A549 (cell line): ENCODE measurements around the gene PLA2G5. TPM values are rescaled to one million over a fixed set of nuclear protein-coding genes. Genes with fewer than 3 reads are reported as not detected.

Experiments
- ATAC-seq, 2 experiments: fragments of 200-7000 bp in 1 of 2; fragments of >200 bp in 1 of 2; cut with Nextera tagmentation in 1 of 2; cut with Tn5 transposase in 1 of 2; 3 replicates each; pipeline versions ENCODE4 v1.8.0 to v1.9.1; 2018 to 2020; ENCODE audit warnings: mild to moderate bottlenecking in 1 of 2, moderate library complexity in 1 of 2
- CTCF ChIA-PET: fragments of 300-600 bp; sonication (Branson Sonifier 250); formaldehyde crosslinking; extraction: SDS; loops from one replicate; lab custom pipeline; 2021; ENCODE audit warnings: antibody characterized with exemption, inconsistent platforms; lab: Yijun Ruan, JAX
- POLR2A ChIA-PET: fragments of 350-600 bp; formaldehyde crosslinking; extraction: SDS; loops from one replicate; lab custom pipeline; 2021; ENCODE audit warnings: antibody characterized with exemption, inconsistent platforms; lab: Yijun Ruan, JAX
- DNase-seq, 2 experiments: peaks; one replicate each; pipeline versions ENCODE4 v3.0.0 to v3.0.0-alpha.2; 2011 to 2016; ENCODE audit warnings: low read depth in 1 of 2, low spot score in 1 of 2
- FAIRE-seq: peaks from 2 replicates; lab custom pipeline; 2011; peaks lifted over from hg19 to GRCh38; lab: Jason Lieb, UNC
- H3K27ac ChIP-seq, 2 experiments: fragments of >200 bp; sonication (Bioruptor Twin); formaldehyde crosslinking; 3 replicates each; pipeline ENCODE4 v1.5.1; 2016 to 2017
- H3K4me1 ChIP-seq: fragments of >200 bp; sonication (Bioruptor Twin); formaldehyde crosslinking; 3 replicates; pipeline ENCODE4 v1.6.1; 2016
- H3K4me2 ChIP-seq: fragments of >200 bp; sonication (Bioruptor Twin); formaldehyde crosslinking; 3 replicates; pipeline ENCODE4 v1.6.1; 2016
- H3K4me3 ChIP-seq: fragments of >200 bp; sonication (Bioruptor Twin); formaldehyde crosslinking; 3 replicates; pipeline ENCODE4 v1.5.1; 2016
- H3K9me3 ChIP-seq: fragments of >200 bp; sonication (Bioruptor Twin); formaldehyde crosslinking; 3 replicates; pipeline ENCODE4 v1.6.1; 2016
- BHLHE40 ChIP-seq: IDR thresholded peaks from 2 replicates; pipeline ENCODE4 v1.6.1; 2012; ENCODE audit warnings: low read depth, low read length, inconsistent platforms
- CBX2 ChIP-seq: fragments of 200-600 bp; sonication (generic); IDR thresholded peaks from 2 replicates; pipeline ENCODE4 v1.6.1; 2016; ENCODE audit warnings: low read depth, mild to moderate bottlenecking, borderline replicate concordance
- CHD2 ChIP-seq: fragments of 150-350 bp; IDR thresholded peaks from 2 replicates; pipeline ENCODE4 v1.6.1; 2014; ENCODE audit warnings: low read length; ENCODE audit not compliant: partially characterized antibody
- EHF ChIP-seq: fragments of 250-450 bp; sonication (Bioruptor Pico); IDR thresholded peaks from 2 replicates; pipeline ENCODE4 v1.5.0; 2020; ENCODE audit warnings: mild to moderate bottlenecking
- EHMT2 ChIP-seq: fragments of 200-600 bp; sonication (generic); IDR thresholded peaks from 2 replicates; pipeline ENCODE4 v1.6.1; 2016; ENCODE audit warnings: antibody characterized with exemption, low read depth, mild to moderate bottlenecking, moderate library complexity
- EP300 ChIP-seq, 2 experiments: fragments of >200 bp; sonication (Bioruptor Twin); formaldehyde crosslinking; IDR thresholded peaks; 2 replicates in 1 of 2; 3 replicates in 1 of 2; pipeline ENCODE4 v1.6.1; 2016 to 2017
- ESRRA ChIP-seq: fragments of 150-350 bp; IDR thresholded peaks from 2 replicates; pipeline ENCODE4 v1.6.1; 2014; ENCODE audit warnings: mild to moderate bottlenecking, low read length, borderline replicate concordance
- FOSL2 ChIP-seq, 2 experiments: fragments of 450-650 bp in 1 of 2; fragments of >200 bp in 1 of 2; sonication (Bioruptor Twin) in 1 of 2; formaldehyde crosslinking; IDR thresholded peaks; 2 replicates each; pipeline versions ENCODE4 v1.5.0 to v1.6.1; 2016 to 2020; ENCODE audit warnings: mild to moderate bottlenecking in 1 of 2, moderate library complexity in 1 of 2
- HOXA7 ChIP-seq: fragments of 250-450 bp; sonication (Bioruptor Pico); IDR thresholded peaks from 2 replicates; pipeline ENCODE4 v1.5.0; 2020; ENCODE audit warnings: mild to moderate bottlenecking, moderate library complexity
- HOXB13 ChIP-seq: fragments of 250-450 bp; sonication (Bioruptor Pico); IDR thresholded peaks from 2 replicates; pipeline ENCODE4 v1.5.0; 2020; ENCODE audit warnings: low read depth, mild to moderate bottlenecking, moderate library complexity
- KDM5A ChIP-seq: fragments of 200-600 bp; sonication (generic); IDR thresholded peaks from 2 replicates; pipeline ENCODE4 v1.6.1; 2016; ENCODE audit warnings: antibody characterized with exemption, mild to moderate bottlenecking
- MAZ ChIP-seq: fragments of 150-350 bp; IDR thresholded peaks from 2 replicates; pipeline ENCODE4 v1.6.1; 2014; ENCODE audit warnings: antibody characterized with exemption, low read depth, low read length, borderline replicate concordance
- MYC ChIP-seq: IDR thresholded peaks from 2 replicates; pipeline ENCODE4 v1.6.1; 2012; ENCODE audit warnings: mild to moderate bottlenecking, inconsistent platforms, low read length, improper control_type of control experiment, borderline replicate concordance
- NFE2L2 ChIP-seq: fragments of 150-350 bp; conservative IDR thresholded peaks from 2 replicates; pipeline ENCODE4 v1.6.1; 2014; ENCODE audit warnings: low read length
- NPAS2 ChIP-seq: fragments of 250-450 bp; sonication (Bioruptor Pico); IDR thresholded peaks from 2 replicates; pipeline ENCODE4 v1.8.0; 2022; ENCODE audit warnings: mild to moderate bottlenecking, moderate library complexity, borderline replicate concordance
- NR3C1 ChIP-seq: fragments of >200 bp; sonication (Bioruptor Twin); formaldehyde crosslinking; IDR thresholded peaks from 3 replicates; pipeline ENCODE4 v1.6.1; 2017
- RAD21 ChIP-seq, 2 experiments: fragments of >200 bp in 1 of 2; sonication (Bioruptor Twin) in 1 of 2; formaldehyde crosslinking in 1 of 2; IDR thresholded peaks in 1 of 2; conservative IDR thresholded peaks in 1 of 2; 2 replicates in 1 of 2; 3 replicates in 1 of 2; pipeline ENCODE4 v1.6.1; 2012 to 2018; ENCODE audit warnings: inconsistent platforms in 1 of 2
- RARB ChIP-seq: fragments of 250-450 bp; sonication (Bioruptor Pico); IDR thresholded peaks from 2 replicates; pipeline ENCODE4 v1.8.0; 2021; ENCODE audit warnings: mild to moderate bottlenecking, moderate library complexity
- RCOR1 ChIP-seq: fragments of 150-350 bp; IDR thresholded peaks from 2 replicates; pipeline ENCODE4 v1.6.1; 2014; ENCODE audit warnings: antibody characterized with exemption, low read length, low read depth
- RFX5 ChIP-seq: fragments of 450-650 bp; IDR thresholded peaks from 2 replicates; pipeline ENCODE4 v1.7.1; 2014; ENCODE audit warnings: antibody characterized with exemption, mild to moderate bottlenecking, moderate library complexity
- SMC3 ChIP-seq: fragments of >200 bp; sonication (Bioruptor Twin); formaldehyde crosslinking; IDR thresholded peaks from 3 replicates; pipeline ENCODE4 v1.6.1; 2018; ENCODE audit warnings: inconsistent platforms
- SREBF2 ChIP-seq: fragments of 450-650 bp; IDR thresholded peaks from 2 replicates; pipeline ENCODE4 v1.6.1; 2014; ENCODE audit warnings: mild to moderate bottlenecking, moderate library complexity
- ZC3H11A ChIP-seq: fragments of 450-650 bp; IDR thresholded peaks from 2 replicates; pipeline ENCODE4 v1.6.1; 2014; ENCODE audit warnings: antibody characterized with exemption, mild to moderate bottlenecking
- ZSCAN20 ChIP-seq: fragments of 250-450 bp; sonication (Bioruptor Pico); IDR thresholded peaks from 2 replicates; pipeline ENCODE4 v1.8.0; 2022; ENCODE audit warnings: mild to moderate bottlenecking, moderate library complexity
- WGBS: methylation state at CpG from one replicate; pipeline ENCODE4 v1.1.6; 2017; ENCODE audit errors: missing lambda C conversion rate; 5-methylcytosine and 5-hydroxymethylcytosine counted together
- polyA plus RNA-seq, 4 experiments: library from polyadenylated mRNA; depleted of rRNA in 3 of 4; stranded (reverse); fragments of >200 nt; fragmentation: RNase III in 1 of 4; extraction: RNeasy Plus Mini Kit Qiagen cat#74134 plus additional on column Dnase treatment in 1 of 4; gene quantifications; 2 replicates in 3 of 4; 3 replicates in 1 of 4; pipeline ENCODE4 v1.2.3, GENCODE V29; 2011 to 2017
- TF ChIP-seq, protein P1 (sequence below): fragments of 450-650 bp; IDR thresholded peaks from 2 replicates; pipeline ENCODE4 v1.6.1; 2014; ENCODE audit warnings: antibody characterized with exemption
- TF ChIP-seq, protein P2 (sequence below): fragments of >200 bp; sonication (Bioruptor Twin); formaldehyde crosslinking; IDR thresholded peaks from 3 replicates; pipeline ENCODE4 v1.5.1; 2016
- TF ChIP-seq, protein P3 (sequence below): fragments of 250-450 bp; sonication (Bioruptor Pico); IDR thresholded peaks from 2 replicates; pipeline ENCODE4 v1.5.0; 2020; ENCODE audit warnings: low read depth, mild to moderate bottlenecking, moderate library complexity

Gene PLA2G5
- polyA plus RNA-seq, 2 of the 4 experiments (the other 2 are of a cell fraction), result not detected

DNA sequence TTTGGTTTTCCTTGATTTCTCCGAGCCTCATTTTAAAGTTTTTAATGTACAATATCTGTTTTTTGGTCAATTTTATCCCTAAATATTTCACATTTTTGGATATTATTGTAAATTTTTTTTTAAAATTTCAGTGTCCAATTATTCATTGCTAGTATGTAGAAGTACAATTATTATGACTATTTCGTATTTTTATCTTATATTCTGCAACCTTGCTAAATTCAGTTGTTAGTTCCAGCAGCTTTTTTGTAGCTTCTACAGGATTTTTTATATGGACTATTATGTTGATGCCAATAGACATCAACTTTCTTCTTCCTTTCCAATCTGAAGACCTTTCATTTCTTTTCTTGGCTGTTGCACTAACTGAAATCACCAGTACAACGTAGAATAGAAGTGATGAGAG is 65.0 kb downstream of the PLA2G5 start:
- ChIA-PET CTCF (no interaction called here), POLR2A (no interaction called here)
- H3K4me3 ChIP-seq, result no peak overlapping the region
- WGBS, result 49% methylated on average over 3 of the region's 3 CpGs
- no peak overlapping the region for H3K27ac ChIP-seq
- TF ChIP-seq SREBF2 (no peak), ESRRA (no peak), MAZ (no peak), EHF (CRISPR knock-in tag) (no peak), ZC3H11A (no peak), NPAS2 (CRISPR knock-in tag) (no peak), SMC3 (no peak), EHMT2 (no peak), HOXA7 (CRISPR knock-in tag) (no peak), RFX5 (no peak), NFE2L2 (no peak), MYC (no peak), RAD21 (conservative IDR thresholded peaks at IDR 0.05 in 1 of 2, IDR thresholded peaks at IDR 0.05 in 1 of 2) (no peak), KDM5A (no peak)
- TF ChIP-seq, protein P1, sequence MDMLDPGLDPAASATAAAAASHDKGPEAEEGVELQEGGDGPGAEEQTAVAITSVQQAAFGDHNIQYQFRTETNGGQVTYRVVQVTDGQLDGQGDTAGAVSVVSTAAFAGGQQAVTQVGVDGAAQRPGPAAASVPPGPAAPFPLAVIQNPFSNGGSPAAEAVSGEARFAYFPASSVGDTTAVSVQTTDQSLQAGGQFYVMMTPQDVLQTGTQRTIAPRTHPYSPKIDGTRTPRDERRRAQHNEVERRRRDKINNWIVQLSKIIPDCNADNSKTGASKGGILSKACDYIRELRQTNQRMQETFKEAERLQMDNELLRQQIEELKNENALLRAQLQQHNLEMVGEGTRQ, result no peak
- TF ChIP-seq, protein P2, sequence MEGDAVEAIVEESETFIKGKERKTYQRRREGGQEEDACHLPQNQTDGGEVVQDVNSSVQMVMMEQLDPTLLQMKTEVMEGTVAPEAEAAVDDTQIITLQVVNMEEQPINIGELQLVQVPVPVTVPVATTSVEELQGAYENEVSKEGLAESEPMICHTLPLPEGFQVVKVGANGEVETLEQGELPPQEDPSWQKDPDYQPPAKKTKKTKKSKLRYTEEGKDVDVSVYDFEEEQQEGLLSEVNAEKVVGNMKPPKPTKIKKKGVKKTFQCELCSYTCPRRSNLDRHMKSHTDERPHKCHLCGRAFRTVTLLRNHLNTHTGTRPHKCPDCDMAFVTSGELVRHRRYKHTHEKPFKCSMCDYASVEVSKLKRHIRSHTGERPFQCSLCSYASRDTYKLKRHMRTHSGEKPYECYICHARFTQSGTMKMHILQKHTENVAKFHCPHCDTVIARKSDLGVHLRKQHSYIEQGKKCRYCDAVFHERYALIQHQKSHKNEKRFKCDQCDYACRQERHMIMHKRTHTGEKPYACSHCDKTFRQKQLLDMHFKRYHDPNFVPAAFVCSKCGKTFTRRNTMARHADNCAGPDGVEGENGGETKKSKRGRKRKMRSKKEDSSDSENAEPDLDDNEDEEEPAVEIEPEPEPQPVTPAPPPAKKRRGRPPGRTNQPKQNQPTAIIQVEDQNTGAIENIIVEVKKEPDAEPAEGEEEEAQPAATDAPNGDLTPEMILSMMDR, result no peak
- H3K4me2 ChIP-seq, result no peak overlapping the region
- FAIRE-seq, result no peak
- no peaks in the 10 kb centered on the region for H3K9me3 ChIP-seq
- ATAC-seq, result no peak
- H3K4me1 ChIP-seq, result no peaks in the 10 kb centered on the region
- DNase-seq, result no peak

DNA sequence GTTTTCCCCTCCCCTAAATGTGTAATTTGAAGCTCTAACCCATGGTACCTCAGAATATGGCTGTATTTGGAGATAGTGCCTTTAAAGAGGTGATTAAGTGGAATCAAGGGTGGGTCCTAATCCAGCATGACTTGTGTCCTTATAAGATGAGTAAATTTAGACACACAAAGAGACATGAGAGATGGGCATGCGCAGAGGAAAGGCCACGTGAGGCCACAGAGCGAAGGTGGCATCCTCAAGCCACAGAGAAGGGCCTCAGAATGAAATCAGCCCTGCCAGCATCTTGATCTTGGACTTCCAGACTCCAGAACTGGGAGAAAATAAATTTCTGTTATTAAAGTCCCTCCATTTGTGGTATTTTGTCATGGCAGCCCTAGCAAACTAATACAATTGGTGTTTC is 66.3 kb downstream of the PLA2G5 start:
- DNase-seq, result no peak
- Histone ChIP-seq H3K9me3 (no peaks in the 10 kb centered on the region), H3K4me3 (no peak overlapping the region), H3K4me2 (no peak overlapping the region), H3K27ac (no peak overlapping the region), H3K4me1 (no peaks in the 10 kb centered on the region)
- ATAC-seq, result no peak
- POLR2A ChIA-PET, result no interaction called here
- no peak for FAIRE-seq
- WGBS, result 94% methylated on average over 3 of the region's 3 CpGs
- CTCF ChIA-PET, result no interaction called here
- no peak for TF ChIP-seq BHLHE40
- no peak for TF ChIP-seq SMC3
- no peak for TF ChIP-seq RAD21 (conservative IDR thresholded peaks at IDR 0.05 in 1 of 2, IDR thresholded peaks at IDR 0.05 in 1 of 2)
- no peak for TF ChIP-seq FOSL2 (IDR thresholded peaks at IDR 0.05)
- TF ChIP-seq FOSL2 (CRISPR knock-in tag; IDR thresholded peaks at IDR 0.05), result no peak
- no peak for TF ChIP-seq NFE2L2
- TF ChIP-seq CBX2, result no peak
- TF ChIP-seq KDM5A, result no peak
- no peak for TF ChIP-seq NR3C1
- TF ChIP-seq HOXB13, result no peak
- TF ChIP-seq ZSCAN20 (CRISPR knock-in tag), result no peak
- no peak for TF ChIP-seq RFX5
- TF ChIP-seq, protein P3, sequence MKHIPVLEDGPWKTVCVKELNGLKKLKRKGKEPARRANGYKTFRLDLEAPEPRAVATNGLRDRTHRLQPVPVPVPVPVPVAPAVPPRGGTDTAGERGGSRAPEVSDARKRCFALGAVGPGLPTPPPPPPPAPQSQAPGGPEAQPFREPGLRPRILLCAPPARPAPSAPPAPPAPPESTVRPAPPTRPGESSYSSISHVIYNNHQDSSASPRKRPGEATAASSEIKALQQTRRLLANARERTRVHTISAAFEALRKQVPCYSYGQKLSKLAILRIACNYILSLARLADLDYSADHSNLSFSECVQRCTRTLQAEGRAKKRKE, result no peak
- no peak for TF ChIP-seq RARB (CRISPR knock-in tag)
- TF ChIP-seq RCOR1, result no peak
- no peak for TF ChIP-seq EP300 (IDR thresholded peaks at IDR 0.05)
- TF ChIP-seq CHD2, result no peak
